Inferior parietal cortex (tissue), 1 donor: ENCODE measurements around the gene CENPM.
A peak's percentile ranks its signal among the peaks of the same experiment; 100 is the strongest.
"Not testable (repeated sequence)": the region's sequence is repeated elsewhere in the genome, so short reads cannot be mapped to it uniquely, and the experiment has no call there.

ENCODE experiments used
- DNase-seq: peaks from one replicate; pipeline ENCODE4 v3.0.0-alpha.2; 2016; ENCODE audit errors: extremely low spot score

The CENPM gene

DNA sequence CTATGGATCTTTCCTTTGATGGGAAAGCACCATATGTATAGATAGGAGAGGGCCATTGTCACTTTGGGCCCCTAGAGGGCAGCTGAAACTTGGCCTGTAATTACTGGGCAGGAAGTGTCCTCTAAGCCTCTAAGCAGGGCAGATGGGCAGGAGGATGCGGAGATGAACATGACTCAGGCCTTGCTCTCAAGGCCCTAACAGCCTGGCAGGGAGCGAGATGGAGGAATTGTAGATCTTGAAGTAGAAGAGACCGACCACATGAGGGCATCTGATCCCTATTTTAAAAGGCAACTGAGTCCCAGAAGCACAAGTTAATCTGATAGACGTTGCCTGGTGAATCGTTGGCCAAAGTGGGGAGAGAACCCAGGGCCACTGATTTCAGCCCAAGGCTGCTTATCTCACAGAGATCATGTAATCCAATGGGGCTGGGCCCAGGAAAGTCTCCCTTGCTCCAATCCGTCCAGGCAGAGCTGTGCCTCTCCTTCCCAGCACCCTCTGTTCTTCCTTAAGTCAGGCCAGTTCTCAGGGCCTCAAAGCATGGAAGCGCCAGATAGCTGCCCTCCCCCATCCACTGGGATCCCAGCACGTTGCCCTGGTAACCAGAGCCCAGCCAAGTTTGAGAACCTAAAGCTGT lies 19.8 kb upstream of the CENPM start:
- DNase-seq = peak; percentile 65

DNA sequence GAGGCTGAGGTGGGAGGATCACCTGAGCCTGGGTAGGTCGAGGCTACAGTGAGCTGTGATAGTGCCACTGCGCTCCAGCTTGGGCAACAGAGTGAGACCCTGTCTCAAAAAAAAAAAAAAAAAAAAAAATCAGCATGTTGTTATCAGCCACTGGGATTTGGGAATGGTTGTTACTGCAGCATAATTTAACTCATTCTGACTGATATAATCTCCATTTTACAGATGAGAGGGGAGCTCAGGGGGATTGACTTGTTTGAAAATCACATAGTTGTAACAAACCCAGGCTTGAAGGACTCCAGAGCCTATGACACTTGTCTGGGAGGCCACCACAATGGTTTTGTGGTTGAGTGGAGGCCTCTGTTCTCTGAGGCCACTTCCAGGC lies 19.3 kb upstream of the CENPM start:
- no peak for DNase-seq

DNA sequence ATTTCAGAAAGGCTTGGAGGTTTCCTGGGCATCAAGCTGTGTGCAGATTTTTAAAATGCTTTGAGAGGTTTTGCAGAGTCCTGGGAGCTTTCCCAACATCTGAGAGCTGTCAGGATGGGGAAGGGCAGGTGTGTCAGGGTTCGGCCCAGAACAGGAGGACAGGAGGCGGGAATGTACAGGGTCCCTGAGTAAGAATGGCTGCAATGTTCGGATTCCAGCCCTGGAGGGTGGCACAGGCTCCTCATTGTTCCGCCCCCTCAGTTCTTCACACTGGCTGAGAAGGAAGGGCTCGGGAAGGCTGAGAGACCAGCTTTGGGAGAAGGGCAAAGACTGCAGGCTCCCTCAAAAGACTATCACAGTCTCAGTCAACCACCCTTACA lies 17.1 kb upstream of the CENPM start:
- no peak for DNase-seq

DNA sequence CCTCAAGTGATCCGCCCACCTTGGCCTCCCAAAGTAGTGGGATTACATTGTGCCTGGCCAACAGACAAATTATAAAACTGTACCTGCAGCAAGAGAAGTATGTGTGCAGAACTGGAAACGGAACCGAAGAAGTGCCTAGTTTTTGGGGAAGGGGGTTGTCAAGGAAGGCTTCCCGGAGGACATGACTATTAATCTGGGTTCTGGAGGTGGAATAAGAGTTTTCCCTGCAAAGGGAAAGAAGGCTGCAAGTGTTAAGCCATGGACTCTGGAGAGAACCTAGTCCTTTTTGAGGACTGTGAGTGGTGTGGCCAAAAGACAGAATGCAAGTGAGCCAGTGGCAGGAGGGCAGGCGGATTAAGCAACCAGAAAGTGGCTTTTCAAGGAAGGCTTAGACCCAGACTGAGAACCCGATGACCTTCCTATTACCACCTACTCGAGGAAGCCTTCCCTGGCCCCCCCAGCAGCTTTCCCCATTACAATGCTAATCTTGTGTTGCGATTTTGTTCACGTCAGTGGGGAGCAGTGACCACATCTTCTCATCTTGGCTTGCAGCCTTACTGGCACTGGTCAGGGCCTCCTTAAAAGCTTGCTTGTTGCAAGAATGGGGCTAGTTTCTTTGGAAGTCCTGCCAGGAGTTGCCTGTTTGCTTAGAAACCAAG lies 16.6 kb upstream of the CENPM start:
- DNase-seq = peak; percentile 61

DNA sequence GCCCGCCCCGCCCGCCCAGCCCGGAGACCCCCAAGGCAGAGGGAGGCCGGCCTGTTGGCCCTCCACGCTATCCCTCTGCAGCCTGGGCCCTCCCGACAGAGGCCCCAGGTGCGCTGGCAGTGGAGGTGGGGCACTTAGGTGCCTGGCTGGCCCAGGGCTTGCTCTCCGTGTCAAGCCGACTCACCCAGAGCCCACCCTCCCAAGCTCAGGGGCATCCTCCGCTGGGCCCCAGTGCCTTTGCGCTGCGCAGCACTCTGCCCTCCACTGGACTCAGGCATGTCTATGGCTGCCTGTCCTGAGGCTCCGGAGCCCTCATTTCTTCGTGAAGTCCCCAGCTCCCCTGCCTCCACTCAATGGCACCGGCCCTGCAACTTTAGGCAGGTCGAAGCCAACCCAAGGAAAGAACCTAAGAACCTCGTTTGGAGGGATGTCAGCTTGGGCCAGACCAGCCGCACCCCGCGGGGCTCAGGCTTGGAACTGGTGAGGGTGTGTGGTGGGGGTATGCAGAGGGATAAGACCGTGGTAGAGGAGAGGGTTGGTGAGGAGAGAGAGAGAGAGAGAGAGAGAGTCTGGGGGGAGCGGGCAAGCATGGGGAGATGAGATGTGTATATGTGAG lies 11.1 kb upstream of the CENPM start:
- DNase-seq = no peak

DNA sequence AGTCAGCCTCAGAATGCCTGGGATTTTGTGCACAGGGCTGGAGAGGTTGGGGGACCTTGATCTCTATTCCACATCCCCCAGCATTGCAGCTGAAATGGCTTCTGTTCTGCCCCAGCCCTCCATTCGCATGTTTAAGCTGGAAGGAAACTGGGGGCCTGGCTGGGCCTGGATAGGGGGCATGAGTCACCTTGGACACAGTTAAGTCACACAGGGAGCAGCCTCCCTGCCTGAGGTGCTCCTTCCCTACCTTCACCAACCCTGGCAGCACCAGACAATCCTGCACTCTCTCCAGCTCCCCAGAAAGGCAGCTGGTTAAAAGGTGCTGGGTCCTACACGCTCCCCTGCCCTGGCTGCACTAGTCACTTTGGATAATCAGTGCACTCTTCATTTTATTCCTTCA lies 5.8 kb upstream of the CENPM start:
- DNase-seq = no peak

DNA sequence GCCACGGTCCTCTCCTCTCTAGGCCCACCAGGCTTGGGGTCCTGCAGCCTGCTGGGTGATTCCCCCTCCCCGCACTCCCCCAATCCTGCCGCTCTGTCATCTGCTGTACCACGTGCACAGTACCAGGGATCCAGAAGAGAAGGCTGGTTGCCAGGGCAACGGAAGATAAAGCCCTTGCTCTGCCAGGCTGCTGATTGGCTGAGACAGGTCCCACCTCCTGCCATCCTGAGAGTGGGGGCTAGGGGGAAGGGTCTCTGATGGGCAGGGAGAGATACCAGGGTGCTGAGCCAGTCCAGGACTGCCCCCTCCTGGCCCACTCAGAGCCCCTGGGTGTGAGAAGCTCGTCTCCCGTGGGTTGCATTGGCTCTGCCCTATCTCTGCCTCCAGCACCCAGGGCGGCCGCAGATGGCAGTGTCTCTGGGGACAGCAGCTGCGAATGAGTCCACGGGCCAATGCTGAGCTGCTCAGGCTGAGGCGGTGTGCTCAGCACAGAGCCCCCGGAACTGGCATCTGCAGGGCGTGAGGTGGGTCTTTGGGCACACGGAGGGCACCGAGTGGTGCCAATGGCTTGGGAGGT lies 5.0 kb upstream of the CENPM start, which contains the start of gene SMIM45:
TSS of gene SMIM45 (plus strand) at position 253 of the 577 bp plus-strand sequence.
- peak; percentile 90 for DNase-seq

DNA sequence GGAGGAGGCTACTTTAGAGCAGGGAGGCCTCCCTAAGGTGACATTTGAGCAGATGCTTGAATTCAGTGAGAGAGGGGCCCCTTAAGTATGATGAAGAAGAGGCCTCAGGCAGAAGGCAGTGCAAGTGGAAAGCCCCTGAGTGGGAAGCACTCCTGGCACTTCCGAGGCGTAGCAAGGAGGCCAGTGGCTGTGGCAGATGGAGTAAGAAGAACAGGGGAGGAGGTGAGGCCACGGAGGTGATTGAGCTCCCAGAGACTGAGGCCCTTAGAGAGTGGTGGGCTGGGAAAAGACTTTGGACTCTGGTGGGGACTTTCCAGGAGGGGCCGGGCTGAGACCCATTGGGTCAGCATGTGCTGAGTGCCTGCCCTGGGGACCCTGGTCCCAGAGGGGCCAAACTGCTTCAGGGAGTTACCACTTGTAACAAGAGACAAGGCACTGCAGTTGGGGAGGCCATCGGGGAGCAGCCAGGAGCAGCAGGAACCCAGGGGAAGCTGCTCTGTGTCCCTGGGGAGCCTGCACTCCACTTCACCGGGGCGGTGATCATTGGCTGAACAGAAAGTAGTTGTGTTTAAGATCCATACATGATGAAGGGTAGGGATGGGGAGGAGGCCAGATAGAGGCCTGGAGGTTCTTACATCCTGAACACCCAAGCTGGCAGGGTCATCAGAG lies 2.5 kb upstream of the CENPM start:
- no peak for DNase-seq

DNA sequence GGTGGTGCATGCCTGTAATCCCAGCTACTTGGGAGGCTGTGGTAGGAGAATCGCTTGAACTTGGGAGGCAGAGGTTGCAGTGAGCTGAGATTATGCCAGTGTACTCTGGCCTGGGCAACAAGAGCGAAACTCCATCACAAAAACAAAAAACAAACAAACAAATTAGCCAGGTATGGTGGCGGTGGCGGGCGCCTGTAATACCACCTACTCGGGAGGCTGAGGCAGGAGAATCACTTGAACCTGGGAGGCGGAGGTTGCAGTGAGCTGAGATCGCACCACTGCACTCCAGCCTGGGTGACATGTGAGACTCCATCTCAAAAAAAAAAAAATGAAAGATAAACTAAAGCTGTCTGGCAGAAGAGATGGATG lies 2.0 kb upstream of the CENPM start:
- not testable (repeated sequence) for DNase-seq

DNA sequence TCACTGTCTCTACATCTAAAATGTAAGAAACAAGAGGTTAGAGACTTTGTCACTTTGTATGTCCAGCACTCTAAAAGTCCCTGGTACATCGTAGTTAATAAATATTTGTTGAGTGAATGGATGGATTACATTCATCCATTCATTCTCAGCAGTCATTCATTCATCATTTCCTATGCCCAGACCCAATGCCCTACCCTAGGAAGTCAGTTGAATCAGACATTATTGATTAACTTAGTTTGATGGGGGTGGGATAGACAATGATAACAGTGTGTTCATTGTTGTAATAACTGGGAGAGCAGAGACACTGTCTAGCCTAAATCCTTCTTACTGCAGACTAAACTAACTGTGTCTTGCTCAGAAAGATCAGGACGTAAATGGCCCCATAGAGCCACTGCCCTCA lies 1.2 kb upstream of the CENPM start:
- no peak for DNase-seq

DNA sequence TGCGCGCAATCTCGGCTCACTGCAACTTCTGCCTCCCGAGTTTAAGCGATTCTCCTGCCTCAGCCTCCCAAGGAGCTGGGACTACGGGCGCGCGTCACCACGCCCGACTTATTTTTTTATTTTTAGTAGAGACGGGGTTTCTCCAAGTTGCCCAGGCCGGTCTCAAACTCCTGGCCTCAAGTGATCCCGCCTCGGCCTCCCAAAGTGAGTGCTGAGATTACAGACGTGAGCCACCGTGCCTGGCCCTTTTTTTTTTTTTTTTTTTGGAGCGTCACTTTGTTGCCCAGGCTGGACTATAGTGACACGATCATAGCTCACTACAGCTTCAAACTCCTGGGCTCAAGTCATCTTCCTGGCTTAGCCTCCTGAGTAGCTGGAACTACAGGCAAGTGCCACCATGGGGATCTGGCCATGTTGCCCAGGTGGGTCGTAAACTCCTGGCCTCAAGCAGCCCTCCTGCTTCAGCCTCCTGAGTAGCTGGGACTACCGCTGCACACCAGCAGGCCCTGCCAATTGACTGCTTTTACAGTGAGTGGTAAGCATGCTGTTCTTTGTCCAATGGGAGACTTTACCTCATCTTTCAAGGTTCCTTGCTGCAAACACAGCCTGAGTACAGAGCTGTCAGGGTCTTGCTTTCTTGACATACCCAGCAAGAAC lies 600 bp upstream of the CENPM start:
- no peak for DNase-seq

DNA sequence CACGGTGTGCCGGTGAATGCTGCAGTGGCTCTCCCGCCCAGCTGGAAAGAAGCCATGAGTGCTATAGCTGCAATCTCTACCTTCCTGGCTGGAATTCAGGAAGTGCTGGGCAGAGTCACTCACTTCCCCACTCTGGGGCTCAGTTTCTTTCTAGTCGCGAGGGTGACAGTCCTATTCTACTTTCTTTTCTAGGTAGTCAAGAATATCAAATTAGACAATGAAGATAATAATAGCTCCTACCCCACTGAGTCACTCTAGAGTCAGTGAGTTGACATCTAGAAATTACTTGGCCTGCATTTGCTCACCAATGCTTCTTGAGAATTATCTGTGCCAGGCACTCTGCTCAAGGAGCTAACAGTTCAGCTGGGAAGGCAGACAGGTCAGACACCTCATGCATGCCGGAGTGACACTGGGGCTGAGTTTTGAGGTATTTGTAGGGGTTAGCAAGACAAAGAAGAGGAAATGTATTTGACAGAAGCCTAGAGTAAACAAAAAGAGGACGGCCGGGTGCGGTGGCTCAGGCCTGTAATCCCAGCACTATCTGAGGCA lies 3.2 kb downstream of the CENPM start:
- DNase-seq = no peak

DNA sequence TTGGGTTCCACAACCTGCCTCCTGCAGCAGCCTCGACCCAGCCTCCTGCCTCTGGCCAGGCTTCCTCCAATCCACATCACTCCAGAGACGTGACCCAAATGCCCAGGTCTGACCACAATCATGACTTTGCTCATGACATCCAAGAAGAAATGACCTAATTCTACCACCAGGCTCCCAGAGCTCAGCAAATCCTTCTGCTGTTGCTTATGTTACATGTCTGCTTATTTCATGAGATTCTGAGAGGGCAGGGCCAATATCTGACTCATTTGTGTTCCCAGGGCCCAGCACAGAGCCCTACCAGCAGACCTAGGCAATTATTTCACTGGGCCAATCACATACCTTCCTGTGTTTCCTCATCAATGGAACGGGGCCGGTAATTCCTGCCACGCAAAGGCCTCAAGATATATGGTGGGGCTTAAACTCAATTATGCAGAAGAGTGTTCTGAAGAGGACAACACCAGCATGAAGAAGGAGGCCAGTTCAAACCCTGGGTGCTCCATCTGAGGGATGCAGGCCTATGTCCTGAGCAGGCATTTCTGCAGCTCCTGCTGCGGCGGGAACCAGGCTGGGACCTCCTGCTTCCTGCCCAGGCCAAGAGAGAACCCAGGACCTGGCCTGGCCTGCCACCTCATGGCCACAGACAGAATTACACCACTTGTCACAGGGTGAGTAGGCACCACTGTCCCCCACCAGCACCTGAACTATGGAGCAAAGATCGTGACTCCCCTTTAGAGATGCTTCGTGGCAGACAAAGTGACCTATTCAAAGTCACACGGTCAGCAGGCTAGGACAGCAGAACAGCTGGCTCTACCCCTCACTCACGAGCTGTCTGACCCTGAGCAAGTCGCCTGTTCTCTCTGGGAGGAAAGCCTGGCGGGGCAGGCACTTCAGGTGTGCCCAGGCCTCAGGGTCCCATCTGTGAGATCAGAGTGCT lies 5.9 kb downstream of the CENPM start:
- peak; percentile 88 for DNase-seq

DNA sequence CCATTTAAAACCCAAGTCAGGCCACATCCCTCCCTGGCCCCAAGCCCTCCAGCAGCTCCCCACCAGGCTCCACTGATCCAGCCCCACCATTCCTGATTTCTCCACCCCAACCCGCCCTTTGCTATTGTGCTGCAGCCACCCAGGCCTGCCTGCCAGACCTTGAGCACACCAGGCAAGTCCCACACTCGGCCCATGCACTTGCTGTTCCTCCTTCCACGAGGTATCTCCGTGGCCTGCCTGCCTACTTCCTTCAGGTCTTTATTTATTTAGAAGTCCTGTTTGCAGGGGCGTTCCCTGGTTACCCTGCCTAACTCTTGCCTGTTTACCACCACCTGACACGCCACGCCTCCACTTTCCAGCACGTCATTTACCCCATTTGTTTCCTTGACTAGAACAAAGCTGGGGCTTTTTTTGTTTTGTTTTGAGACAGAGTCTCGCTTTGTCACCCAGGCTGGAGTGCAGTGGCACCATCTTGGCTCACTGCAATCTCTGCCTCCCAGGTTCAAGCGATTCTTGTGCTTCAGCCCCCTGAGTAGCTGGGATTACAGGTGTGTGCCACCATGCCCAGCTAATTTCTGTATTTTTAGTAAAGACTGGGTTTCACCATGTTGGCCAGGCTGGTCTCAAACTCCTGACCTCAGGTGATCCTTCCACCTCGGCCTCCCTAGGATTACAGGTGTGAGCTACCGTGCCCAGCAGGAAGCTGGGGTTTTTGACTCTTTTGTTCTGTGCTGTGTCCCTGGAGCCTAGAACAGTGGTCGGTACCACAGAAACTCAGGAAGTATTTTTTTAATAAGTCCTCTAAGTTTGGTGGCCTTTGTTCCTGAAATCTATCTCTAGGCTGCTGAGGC lies 6.7 kb downstream of the CENPM start:
- no peak for DNase-seq

DNA sequence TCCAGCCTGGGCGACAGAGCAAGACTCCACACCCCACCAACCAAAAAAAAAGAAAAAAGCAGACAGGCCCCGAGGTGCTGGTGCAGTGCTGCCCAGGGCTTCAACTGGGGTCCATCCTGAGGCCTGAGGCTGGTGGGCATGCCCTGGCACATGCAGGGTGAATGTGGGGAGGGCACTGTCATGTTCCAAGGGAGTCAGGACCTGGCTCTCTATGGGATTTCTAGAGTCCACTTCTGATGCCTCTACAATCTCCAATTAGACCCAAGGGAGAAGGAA lies 10.1 kb downstream of the CENPM start:
- DNase-seq = no peak

DNA sequence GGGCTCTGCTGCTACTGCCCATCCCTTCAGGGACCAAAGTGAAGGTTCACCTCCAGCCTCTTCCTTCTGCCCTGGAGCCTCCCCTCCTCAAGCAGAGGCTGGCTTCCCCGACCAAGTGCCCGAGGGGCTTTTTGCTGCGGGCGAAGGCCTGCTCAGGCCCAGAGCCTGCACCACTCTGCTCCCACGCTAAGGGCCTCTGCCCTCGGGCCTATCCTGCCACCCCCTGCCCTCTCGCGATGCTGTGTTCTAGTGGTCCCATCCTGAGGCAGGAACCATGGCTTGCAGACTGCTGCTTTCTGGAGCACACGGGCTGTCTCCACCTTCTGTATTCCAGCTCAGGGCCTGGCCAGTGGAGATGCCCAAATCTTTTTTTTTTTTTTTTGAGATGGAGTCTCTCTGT lies 11.4 kb downstream of the CENPM start:
- no peak for DNase-seq

DNA sequence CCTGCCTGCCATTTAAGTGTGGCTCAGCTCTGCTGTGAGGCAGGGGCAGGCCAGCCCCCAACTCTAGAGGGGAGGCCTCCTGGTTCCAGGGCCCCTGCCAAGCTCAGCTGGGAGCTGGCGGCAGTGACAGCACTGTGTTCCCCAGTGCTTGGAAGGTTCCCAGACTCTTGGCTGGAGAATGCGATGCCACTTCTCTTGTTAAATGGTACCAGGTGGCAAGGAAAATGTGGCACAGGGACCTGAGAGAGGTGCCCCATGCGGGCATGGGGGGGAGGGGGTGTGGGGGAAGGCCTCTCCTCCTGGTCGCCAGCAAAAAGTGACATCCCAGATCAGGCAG lies 12.0 kb downstream of the CENPM start:
- DNase-seq = no peak

DNA sequence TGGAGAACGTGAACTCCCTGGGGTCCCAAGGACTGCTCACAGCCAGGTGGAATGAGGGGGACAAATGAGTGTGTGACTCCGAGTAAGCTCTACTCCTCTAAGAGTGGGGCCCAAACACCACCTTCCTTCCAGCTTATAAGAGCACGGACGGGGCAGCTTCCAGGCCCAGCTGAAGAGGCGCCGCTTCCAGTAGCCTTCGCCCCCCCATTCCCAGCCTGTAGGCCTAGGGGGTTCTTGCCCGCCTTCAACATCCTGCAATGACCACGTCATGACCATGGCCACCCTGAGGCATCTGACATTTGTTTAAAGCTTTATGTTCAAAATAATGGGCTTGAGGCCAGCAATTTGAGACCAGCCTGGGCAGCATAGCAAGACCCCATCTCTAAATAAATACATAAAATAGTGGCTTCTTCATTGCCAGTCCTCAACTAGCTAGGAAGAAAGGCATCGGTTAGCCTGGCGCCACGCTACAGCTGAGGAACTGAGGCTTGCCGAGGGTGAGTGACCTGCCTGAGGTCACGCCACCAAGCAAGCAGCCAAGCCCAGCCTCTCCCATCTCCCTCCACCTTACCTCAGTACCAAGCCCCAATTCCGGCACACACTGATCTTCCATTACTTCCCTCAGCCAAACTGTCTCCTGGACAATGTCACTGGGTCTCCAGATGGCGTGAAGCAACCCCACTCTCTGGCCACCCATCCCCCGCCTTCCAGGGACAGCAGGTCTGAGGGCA lies 12.5 kb downstream of the CENPM start:
- DNase-seq = no peak

DNA sequence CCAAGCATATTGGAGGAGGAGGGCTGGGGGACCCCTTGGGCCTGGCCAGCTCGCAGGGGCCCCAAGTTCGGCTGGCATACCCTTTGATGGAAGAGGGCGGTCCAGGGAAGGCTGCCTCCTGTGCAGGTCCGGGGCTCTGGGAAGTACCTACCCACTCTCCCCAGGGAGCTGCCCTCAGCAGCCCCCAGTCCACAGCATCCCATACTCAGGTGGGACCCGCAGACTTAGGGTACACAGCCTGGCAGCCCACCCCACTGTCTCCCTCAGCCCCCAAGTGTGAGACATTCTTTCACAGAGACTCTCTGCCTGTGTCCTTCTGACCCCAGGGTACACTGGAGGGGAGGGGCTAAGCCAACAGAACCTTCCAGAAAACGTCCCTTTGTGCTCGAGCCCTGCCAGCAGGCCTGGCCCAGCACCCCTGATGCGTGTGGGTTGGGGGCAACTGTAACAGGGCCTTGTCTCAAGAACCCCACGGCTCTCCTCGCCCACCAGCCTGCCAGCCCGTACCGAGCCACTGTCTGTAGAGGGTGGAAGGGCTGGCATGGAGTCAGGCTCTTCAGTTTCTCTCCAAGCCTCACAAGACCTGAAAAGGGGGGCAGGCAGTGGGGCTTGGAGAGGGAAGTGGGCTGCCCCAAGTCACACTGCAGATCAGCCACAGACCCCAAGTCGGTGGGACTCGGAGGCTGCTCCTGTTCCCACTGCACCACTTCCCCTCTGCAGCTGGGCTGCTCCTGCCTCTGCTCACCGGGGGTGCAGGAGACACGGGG lies 13.4 kb downstream of the CENPM start:
- no peak for DNase-seq
